HepG2 (cell line): Measurements from ENCODE around the gene IL17D. TPM values are rescaled to one million over a fixed set of nuclear protein-coding genes. Genes with fewer than 3 reads are reported as not detected.

ENCODE experiments used
- ATAC-seq: fragments of 200-7000 bp; cut with Tn5 transposase; 3 replicates; pipeline ENCODE4 v1.9.1; 2020; ENCODE audit warnings: mild to moderate bottlenecking, moderate library complexity
- BruUV-seq: library from RNA; stranded (reverse); fragments of 400-500 nt; replicated peaks from 2 replicates; lab custom pipeline; 2021; lab: Mats Ljungman, UMichigan
- CTCF ChIA-PET: fragments of 300-600 bp; formaldehyde crosslinking; extraction: SDS; loops from one replicate; lab custom pipeline; 2021; ENCODE audit warnings: low total read pairs, inconsistent platforms, low intra/inter-chr PET ratio; lab: Yijun Ruan, JAX
- POLR2A ChIA-PET: fragments of 350-600 bp; sonication (Branson Sonifier 250); formaldehyde crosslinking; loops from one replicate; lab custom pipeline; 2020; ENCODE audit warnings: antibody characterized with exemption, inconsistent platforms; lab: Yijun Ruan, JAX
- DNase-seq: peaks from one replicate; pipeline ENCODE4 v3.0.0-alpha.2; 2015; ENCODE audit warnings: low spot score
- FAIRE-seq: peaks from 3 replicates; lab custom pipeline; 2011; peaks lifted over from hg19 to GRCh38; lab: Jason Lieb, UNC
- H2AFZ ChIP-seq: one replicate; pipeline ENCODE4 v1.6.1; 2011; ENCODE audit warnings: low read length, inconsistent platforms
- H3K27ac ChIP-seq: fragments of 300-600 bp; 3 replicates; pipeline ENCODE4 v1.8.0; 2011; ENCODE audit warnings: mixed run types, mild to moderate bottlenecking, mixed read lengths, low read length, inconsistent platforms; ENCODE audit not compliant: insufficient read depth; ENCODE audit errors: extremely low read length
- H3K27me3 ChIP-seq, 2 experiments: fragments of 200-600 bp in 1 of 2; 2 replicates in 1 of 2; 3 replicates in 1 of 2; pipeline versions ENCODE4 v1.6.0 to v1.8.0; 2011; ENCODE audit warnings: low read length in 2 of 2, mild to moderate bottlenecking in 2 of 2, moderate library complexity in 2 of 2, inconsistent platforms in 1 of 2; ENCODE audit not compliant: insufficient read depth in 2 of 2, control insufficient read depth in 1 of 2
- H3K36me3 ChIP-seq, 2 experiments: fragments of 200-600 bp in 1 of 2; replicated peaks in 1 of 2; 2 replicates in 1 of 2; 3 replicates in 1 of 2; pipeline versions ENCODE4 v1.5.1 to v1.8.0; 2011; ENCODE audit warnings: low read length in 2 of 2, inconsistent platforms in 1 of 2; ENCODE audit not compliant: insufficient read depth in 2 of 2, control insufficient read depth in 1 of 2
- H3K4me1 ChIP-seq: 2 replicates; pipeline ENCODE4 v1.5.1; 2012; ENCODE audit warnings: low read length, inconsistent platforms; ENCODE audit not compliant: insufficient read depth
- H3K4me2 ChIP-seq: 2 replicates; pipeline ENCODE4 v1.6.0; 2011; ENCODE audit warnings: low read depth, low read length, inconsistent platforms
- H3K4me3 ChIP-seq, 3 experiments: fragments of 200-600 bp in 1 of 3; sonication (generic), shearing (Covaris generic) in 1 of 3; replicated peaks in 1 of 3; 2 replicates each; pipeline ENCODE4 v1.5.1; 2011 to 2016; ENCODE audit warnings: low read length in 3 of 3, inconsistent platforms in 2 of 3, low read depth in 2 of 3, mild to moderate bottlenecking in 2 of 3, control low read depth in 1 of 3, mixed read lengths in 1 of 3; ENCODE audit not compliant: insufficient read depth in 1 of 3
- H3K79me2 ChIP-seq: one replicate; pipeline ENCODE4 v1.6.1; 2011; ENCODE audit warnings: low read length, inconsistent platforms; ENCODE audit not compliant: insufficient read depth
- H3K9ac ChIP-seq: 2 replicates; pipeline ENCODE4 v1.6.0; 2011; ENCODE audit warnings: mild to moderate bottlenecking, low read depth, low read length, inconsistent platforms; ENCODE audit not compliant: insufficient read depth
- H3K9me3 ChIP-seq: 2 replicates; pipeline ENCODE4 v1.5.1; 2012; ENCODE audit warnings: mild to moderate bottlenecking, low read length
- H4K20me1 ChIP-seq: 2 replicates; pipeline ENCODE4 v1.6.0; 2011; ENCODE audit warnings: inconsistent platforms, mild to moderate bottlenecking, low read length, moderate library complexity; ENCODE audit not compliant: insufficient read depth
- DBP ChIP-seq: sonication (generic); formaldehyde crosslinking; IDR thresholded peaks from 2 replicates; pipeline ENCODE4 v1.4.0; 2020; ENCODE audit warnings: missing genetic modification reagents; ENCODE audit errors: not compliant biosample characterization
- NCOR1 ChIP-seq: fragments of 200-600 bp; sonication (generic); IDR thresholded peaks from 2 replicates; pipeline ENCODE4 v1.7.0; 2017; ENCODE audit warnings: antibody characterized with exemption, low read length, borderline replicate concordance
- TBX3 ChIP-seq: fragments of 450-650 bp; IDR thresholded peaks from 2 replicates; pipeline ENCODE4 v1.6.1; 2017; ENCODE audit warnings: antibody characterized with exemption, mild to moderate bottlenecking, inconsistent platforms, borderline replicate concordance
- ZC3H13 ChIP-seq: sonication (generic); formaldehyde crosslinking; IDR thresholded peaks from 2 replicates; pipeline ENCODE4 v1.8.1; 2023; ENCODE audit warnings: mild to moderate bottlenecking, missing genetic modification reagents, moderate library complexity
- ZFP90 ChIP-seq: sonication (generic); formaldehyde crosslinking; IDR thresholded peaks from 2 replicates; pipeline ENCODE4 v1.8.0; 2022; ENCODE audit warnings: missing genetic modification reagents, mild to moderate bottlenecking, inconsistent platforms, borderline replicate concordance
- ZNF224 ChIP-seq: sonication (generic); formaldehyde crosslinking; IDR thresholded peaks from 2 replicates; pipeline ENCODE4 v1.5.0; 2020; ENCODE audit warnings: mild to moderate bottlenecking, missing genetic modification reagents
- ZNF318 ChIP-seq: sonication (generic); formaldehyde crosslinking; IDR thresholded peaks from 2 replicates; pipeline ENCODE4 v1.4.0; 2020; ENCODE audit warnings: mild to moderate bottlenecking, missing genetic modification reagents
- WGBS: methylation state at CpG from one replicate; pipeline ENCODE4 v1.1.6; 2017; ENCODE audit warnings: low lambda C conversion rate; 5-methylcytosine and 5-hydroxymethylcytosine counted together
- in situ Hi-C: cut with HindIII; loops from 2 replicates; pipeline ENCODE4 v1.10.0; 2017; ENCODE audit warnings: low pct_unique_long_range_greater_than_20kb; ENCODE audit not compliant: extremely low pct_ligation_motif_present
- intact Hi-C: fragments of 100-400 bp; cut with micrococcal nuclease; formaldehyde crosslinking; loops from one replicate; pipeline ENCODE4 v1.10.0; 2022; ENCODE audit not compliant: unreplicated experiment
- polyA plus RNA-seq, 8 experiments: library from polyadenylated mRNA; depleted of rRNA in 3 of 8; stranded (reverse) in 7 of 8; unstranded in 1 of 8; fragments of >200 nt; fragmentation: Illumina TruSeq in 4 of 8; extraction: Trizol in 4 of 8; gene quantifications; 2 replicates each; pipeline versions ENCODE4 v1.2.1 to v1.2.3, GENCODE V29; 2011 to 2016; ENCODE audit warnings: low read depth in 4 of 8, missing spikeins in 1 of 8, mixed read lengths in 1 of 8; ENCODE audit not compliant: insufficient read depth in 1 of 8
- total RNA-seq, 5 experiments: library from RNA; depleted of rRNA; stranded (reverse); fragments of >200 nt; fragmentation: Illumina TruSeq; extraction: Trizol; gene quantifications; 2 replicates each; pipeline ENCODE4 v1.2.3, GENCODE V29; 2016; ENCODE audit warnings: low read depth in 1 of 5

The IL17D gene
- total and polyA plus RNA-seq, 2 of the 13 experiments (the other 11 are each of a cell fraction or from before 2014, with no cell fraction given) = 1.1 to 2.2 TPM

- Histone ChIP-seq H3K9me3 (no peaks in the 10 kb centered on the region), H3K4me3 (no peak overlapping the region), H3K4me1 (no peaks in the 10 kb centered on the region), H4K20me1 (no peaks in the 10 kb centered on the region), H3K27me3 (no peaks in the 10 kb centered on the region), H2AFZ (no peak overlapping the region), H3K9ac (no peak overlapping the region), H3K36me3 (no peaks in the 10 kb centered on the region), H3K4me2 (no peak overlapping the region), H3K79me2 (no peaks in the 10 kb centered on the region), H3K27ac (no peak overlapping the region)
- in situ Hi-C loops (no loop called here), intact Hi-C loops (no loop called here)
- no peak for TF ChIP-seq NCOR1
- no peak for TF ChIP-seq ZNF224 (CRISPR knock-in tag)
- no peak for TF ChIP-seq ZNF318 (CRISPR knock-in tag)
- TF ChIP-seq ZFP90 (CRISPR knock-in tag) = no peak
- no peak for TF ChIP-seq ZC3H13
- no peak for TF ChIP-seq TBX3
- no peak for TF ChIP-seq DBP (CRISPR knock-in tag)
- no peak for FAIRE-seq
- no peak for ATAC-seq
- no TSS peak for BruUV-seq
- POLR2A ChIA-PET = no interaction called here
- WGBS = 95% methylated on average over 4 of the region's 4 CpGs
- CTCF ChIA-PET = no interaction called here
- DNase-seq = no peak
Measured at GRCh38 chr13:20684041-20684440, 19.5 kb upstream of the IL17D start.
